AG20443 (cell line): ENCODE results near the gene TRERF1.
A peak's percentile ranks its signal among the peaks of the same experiment; 100 is the strongest.
"Not testable (repeated sequence)": the region's sequence is repeated elsewhere in the genome, so short reads cannot be mapped to it uniquely, and the experiment has no call there.

Source experiments
- DNase-seq: peaks from one replicate; pipeline ENCODE4 v3.0.0; 2012; ENCODE audit warnings: low spot score, mixed read lengths

Gene TRERF1

DNA sequence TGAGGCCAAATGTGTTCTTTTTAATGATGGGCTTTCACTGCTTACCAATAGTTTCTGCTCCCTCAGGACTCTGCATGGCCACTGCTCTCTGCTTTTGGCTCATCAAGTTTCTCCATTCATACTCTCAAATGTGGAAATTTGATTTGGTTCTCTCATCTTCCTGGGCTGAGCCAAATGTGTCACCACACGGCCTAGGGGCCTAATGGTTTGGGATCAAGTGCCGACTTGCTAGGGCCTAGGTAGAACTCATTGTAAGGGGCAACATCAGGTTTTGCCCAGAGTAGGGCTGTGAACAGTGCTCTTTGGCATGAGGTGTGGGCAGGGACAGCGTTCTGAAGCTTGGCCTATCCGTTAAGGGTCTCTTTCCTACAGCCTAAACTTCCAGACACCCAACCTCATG is 230.2 kb downstream of the TRERF1 start:
- no peak for DNase-seq

DNA sequence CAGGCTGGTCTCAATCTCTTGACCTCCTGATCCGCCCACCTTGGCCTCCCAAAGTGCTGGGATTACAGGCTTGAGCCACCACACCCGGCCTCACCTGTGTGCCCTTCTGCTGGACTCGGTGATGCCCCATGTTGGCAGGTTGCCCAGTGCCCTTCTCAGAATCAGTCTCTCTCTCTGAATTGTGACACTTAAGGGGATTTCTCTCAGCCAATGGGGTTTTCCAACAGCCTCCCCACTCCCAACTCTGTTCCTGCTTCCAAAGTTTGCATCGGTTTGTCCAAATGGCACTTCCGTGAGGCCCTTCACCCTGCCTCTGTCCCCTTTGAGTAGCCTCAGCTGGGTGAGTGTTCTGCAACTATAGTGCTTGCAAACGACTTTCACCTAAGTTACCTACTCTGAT is 230.9 kb downstream of the TRERF1 start:
- DNase-seq, result no peak

- peak; percentile 96 for DNase-seq
Observed at GRCh38 chr6:42217519-42218367, 234.0 kb downstream of the TRERF1 start, which contains the start of gene MRPS10. Gene MRPS10 (minus strand): TSS chr6:42217861. CDS start chr6:42217849, 12 bp downstream.

DNA sequence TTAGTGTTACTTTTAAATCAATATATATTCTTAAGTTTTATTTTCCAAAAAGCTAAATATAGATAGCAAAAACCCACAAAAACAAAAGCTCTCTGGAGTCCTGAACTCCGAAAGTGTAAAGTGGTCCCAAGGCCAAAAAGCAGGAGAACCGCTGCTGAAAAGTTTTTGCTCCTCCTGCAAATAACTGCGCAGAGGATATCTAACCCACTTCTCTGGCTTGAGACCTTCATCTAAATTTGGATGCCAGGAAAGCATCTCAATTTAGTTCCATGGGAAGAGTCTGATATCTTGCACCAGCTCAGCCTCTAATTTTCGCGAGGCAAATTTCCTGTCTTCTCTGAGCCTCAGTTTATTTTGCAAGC is 234.6 kb downstream of the TRERF1 start:
- no peak for DNase-seq

DNA sequence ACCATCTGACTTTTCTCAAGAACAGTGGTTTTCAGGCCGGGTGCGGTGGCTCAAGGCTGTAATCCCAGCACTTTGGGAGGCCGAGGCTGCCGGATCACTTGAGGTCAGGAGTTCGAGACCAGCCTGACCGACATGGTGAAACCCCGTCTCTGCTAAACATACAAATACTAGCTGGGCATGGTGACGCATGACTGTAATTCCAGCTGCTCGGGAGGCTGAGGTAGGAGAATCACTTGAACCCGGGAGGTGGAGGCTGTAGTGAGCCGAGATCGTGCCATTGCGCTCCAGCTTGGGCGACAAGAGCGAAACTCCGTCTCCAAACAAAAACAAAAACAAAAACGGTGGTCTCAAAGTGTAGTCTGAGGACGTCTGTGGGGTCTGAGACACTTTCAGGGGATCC is 235.2 kb downstream of the TRERF1 start:
- DNase-seq, result not testable (repeated sequence)

GRCh38 chr6:42212442-42212841 is 239.3 kb downstream of the TRERF1 start:
- no peak for DNase-seq

- no peak for DNase-seq
Observed at GRCh38 chr6:42211726-42212125, 240.0 kb downstream of the TRERF1 start.

GRCh38 chr6:42210551-42210950 is 241.2 kb downstream of the TRERF1 start:
- DNase-seq, result no peak

DNA sequence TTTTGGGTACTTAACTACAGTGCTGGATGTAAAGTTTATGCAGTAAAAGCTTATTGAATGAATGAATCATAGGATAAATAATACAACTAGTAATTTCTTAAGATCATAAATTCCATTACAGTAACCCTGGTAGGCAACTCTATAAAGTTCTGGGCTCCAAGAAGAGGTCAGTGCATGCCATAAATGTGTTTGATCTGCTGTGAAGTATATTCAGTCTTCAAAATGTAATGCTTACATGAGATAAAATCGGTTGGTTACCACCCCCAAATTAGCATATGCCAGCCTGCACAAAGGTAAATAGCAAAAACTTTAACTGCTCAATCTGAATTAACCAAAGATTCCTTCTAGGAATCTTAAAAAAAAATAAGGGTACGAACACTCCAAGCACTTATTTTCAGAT is 244.2 kb downstream of the TRERF1 start:
- DNase-seq, result not testable (repeated sequence)

DNA sequence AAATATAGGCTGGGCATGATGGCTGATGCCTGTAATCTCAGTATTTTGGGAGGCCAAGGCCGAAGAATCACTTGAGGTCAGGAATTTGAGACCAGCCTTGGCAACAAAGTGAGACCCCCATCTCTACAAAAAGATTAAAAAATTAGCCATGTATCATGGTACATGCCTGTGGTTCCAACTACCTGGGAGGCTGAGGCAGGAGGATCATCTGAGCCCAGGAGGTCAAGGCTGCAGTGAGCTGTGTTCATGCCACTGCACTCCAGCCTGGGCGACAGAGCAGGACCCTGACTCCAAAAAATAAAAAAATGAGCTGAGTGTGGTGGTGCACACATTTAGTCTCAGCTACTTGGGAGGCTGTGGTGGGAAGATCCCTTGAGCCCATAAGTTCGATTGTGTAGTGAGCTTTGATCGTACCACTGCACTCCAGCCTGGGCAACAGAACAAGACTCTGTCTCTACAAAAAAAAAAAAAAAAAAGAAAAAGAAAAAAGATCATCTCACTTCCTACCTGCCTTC is 246.9 kb downstream of the TRERF1 start:
- no peak for DNase-seq

DNA sequence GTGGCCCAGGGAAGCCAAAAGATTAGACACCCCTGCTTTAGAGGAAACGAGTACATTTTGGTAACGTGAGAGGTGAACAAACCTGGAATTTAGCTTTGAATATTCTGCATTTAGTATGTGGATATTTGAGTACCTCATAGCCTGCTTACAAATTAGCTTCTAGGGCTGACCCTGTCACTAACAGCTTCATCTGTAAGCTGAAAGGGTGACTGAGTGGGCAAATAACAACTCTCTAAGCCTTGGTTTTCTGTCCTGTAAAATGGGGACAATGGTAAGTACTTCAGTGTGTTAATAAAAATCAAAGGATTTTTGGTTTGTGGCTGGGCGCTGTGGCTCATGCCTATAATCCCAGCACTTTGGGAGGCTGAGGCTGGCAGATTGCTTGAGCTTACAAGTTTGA is 248.5 kb downstream of the TRERF1 start:
- DNase-seq, result no peak

GRCh38 chr6:42202131-42202915 is 249.4 kb downstream of the TRERF1 start:
- not testable (repeated sequence) for DNase-seq

DNA sequence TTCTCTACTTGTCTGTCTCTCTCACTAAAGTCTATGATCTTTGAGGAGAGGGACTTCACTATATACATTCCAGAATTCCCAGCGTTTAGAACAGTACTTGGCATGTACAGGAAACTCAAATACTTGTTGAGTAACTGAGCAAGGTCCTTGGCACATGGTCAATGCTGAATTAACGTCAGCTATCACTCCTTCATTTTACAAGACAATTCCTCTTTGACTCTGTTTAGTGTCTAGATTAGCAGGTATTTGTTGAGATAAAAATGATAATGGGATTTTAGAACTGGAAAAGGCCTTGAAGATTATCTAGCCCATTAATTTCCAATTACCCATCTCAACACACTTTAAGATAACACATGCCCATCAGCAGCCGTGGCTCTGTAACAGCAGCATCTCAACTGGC is 250.3 kb downstream of the TRERF1 start:
- no peak for DNase-seq

DNA sequence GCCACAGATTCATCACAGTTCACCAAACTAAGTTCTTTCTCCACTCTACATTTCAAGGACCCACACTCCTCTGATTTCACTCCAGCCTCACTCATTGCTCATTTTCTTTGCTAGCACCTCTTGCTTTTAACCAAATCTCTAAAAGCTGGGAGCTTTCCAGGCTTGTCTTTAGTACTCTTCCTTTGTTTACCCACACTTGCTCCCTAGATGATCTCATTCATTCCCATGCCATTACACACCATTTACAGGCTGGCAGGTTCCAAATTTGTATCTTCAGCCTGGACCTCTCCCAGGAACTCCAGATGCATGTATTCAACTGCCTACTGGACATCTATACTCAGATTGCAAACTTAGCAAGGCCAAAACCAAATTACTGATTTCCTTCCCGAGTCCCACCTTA is 251.7 kb downstream of the TRERF1 start:
- DNase-seq, result peak; percentile 81

DNA sequence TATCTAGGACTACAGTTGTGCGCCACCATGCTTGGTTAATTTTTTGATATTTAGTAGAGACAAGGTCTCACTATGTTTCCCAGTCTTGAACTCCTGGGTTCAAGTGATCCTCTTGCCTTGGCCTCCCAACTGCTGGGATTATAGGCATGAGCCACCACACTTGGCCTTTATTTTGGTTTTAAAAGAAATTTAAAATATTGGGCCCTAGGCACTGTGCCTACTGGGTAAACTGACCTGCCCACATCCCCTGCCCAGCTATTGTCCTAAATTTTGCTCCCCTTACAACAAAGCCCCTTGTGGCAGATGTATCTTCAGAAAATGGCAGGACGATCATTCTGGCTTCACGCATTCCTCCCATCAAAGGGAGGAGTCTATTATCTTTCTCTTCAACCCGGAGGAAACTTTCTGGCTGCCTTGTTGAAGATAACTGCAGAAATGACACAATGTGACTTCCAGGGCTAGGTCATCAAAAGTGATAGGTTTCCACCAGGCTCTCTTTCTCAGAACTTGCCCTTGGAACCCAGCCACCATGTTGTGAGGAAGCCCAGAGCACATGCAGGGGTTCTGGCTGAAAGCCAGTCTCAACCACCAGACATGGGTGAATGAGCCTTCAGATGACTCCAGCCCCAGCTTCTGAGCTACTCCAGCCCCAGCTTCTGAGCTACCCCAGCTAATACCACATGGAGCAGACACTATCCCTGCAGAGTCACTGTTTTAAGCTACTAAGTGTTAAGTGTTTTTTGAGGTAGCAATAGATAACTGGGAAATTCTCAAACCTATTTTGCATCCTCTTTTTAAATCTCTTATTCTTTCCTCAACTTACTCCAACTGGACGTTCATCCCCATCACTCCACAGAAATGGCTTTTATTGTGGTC is 252.4 kb downstream of the TRERF1 start:
- DNase-seq, result no peak

DNA sequence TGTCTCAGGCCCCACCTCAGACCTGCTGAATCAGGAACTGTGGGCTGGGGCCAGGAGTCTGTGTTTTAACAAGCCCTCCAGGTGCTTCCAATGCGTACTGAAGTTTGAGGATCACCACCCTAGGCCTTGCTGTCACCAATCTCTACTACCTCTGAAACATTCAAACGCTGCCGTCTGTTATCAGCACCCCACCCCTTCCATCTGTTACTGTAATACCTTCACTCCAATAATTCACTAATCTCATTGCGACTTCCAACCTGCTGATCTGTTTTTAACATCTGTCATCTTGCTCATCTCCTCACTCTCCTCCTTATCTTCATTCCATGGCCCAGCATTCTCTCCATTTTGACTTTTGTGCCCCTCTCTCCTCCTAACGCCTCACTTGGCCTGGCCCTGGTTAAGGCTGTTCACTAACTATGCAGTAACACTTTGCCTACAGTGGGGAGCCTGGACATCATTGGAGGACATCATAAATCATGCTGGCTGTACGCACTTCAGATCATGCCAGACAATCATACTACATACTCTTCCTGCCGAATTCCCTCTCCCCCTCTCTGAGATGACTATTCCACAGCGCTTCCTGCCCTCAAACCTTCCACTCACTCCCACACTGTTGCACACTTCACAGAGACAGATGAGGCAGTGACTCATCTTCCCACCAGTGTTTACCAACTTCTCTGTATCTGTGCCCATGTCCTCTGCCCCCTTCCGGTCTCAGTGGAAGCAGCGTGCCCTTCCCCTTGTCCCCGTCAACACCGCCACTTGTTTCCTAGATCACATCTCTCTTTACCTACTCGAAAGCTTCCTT is 254.0 kb downstream of the TRERF1 start:
- peak; percentile 61 for DNase-seq

DNA sequence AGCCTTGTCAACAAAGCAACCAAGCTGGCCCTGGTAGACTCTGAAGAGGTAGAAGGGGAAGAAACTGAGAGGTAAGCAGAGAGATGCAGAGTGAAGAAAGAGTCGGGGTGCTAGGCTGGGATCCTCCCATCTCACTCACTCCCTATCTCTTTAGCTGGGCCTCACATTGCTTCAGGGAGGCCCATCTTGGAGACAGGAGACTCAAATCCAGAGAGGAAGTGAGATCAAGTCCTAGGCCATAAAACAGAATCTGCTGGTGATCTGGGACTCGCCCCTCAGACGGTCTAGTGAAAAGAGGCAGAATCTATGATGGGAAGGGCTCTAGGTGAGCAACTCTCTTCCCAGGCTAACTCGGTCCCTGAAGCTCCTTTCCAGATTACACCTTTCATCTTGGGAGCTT is 256.3 kb downstream of the TRERF1 start:
- no peak for DNase-seq

DNA sequence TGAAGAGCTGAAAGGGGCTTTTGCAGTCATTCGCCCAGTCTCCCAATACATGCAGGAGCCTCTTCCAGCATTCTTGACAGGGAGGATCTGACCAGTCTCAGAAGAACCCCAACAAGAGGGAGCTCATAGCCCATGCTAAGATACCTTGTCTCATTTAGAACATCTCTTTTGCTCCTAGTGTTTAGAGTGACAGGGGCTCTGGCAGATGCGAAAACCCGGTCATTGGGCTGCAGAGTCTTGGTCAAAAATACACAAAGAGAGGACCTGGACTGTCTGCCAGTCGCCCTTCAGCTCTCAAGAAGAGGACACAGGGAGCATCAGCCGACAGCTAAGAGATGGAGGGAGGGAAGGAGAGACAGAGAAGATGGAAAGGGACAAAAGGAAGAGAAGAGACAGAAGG is 257.7 kb downstream of the TRERF1 start:
- DNase-seq, result no peak

DNA sequence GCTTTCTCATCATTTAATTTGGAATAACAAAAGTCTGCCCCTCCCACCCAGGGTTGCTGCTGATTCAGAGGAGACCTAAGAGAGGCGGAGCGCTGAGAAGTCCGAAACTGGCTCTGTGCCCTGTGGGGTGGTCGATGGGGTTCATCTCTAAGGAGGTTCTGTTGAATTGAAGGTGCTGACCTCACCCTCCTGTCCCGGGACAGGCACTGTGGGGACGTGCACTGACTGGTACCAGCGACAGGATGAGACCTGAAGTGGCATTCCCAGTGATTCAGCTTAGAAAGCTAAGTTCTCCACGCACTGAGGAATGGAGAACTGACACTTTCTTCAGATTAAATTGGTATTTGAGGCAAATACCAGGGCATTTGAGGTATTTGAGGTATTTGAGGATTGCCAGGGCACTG is 258.2 kb downstream of the TRERF1 start:
- DNase-seq, result no peak

- not testable (repeated sequence) for DNase-seq
Observed at GRCh38 chr6:42192385-42192784, 259.3 kb downstream of the TRERF1 start.

DNA sequence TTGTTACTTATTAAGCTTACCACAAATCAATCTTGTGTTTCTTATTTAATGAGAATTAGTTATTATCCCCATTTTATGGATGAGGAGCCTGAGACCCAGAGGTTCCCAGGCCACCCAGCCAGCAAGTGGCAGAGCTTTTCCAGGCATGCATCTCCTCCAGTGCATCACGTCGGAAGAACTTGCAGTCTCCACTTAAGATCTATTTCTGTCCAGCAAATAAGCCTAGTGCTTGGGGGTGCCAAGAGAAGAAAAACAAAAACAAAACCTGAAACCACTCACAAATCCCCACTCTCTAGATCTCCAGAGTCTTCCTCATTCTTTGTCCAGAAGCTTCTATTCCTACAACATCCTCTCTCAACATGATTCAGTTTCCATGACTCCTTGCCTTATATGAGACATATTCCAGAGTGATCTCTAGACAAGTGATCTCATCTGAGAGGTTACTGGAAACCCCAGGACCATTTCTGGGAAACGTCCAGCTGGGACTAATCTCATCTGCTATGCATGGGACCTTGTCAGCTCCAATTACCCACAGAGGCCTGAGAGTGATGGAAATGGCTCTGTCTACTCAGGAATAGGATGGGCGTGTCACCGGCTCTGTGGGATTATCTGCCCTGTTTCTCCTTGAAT is 261.1 kb downstream of the TRERF1 start:
- no peak for DNase-seq
